ENCODE measurements around the gene HTR3A. TPM values are rescaled to one million over a fixed set of nuclear protein-coding genes. Genes with fewer than 3 reads are reported as not detected.
A peak's percentile ranks its signal among the peaks of the same experiment; 100 is the strongest.

Gene HTR3A
- total RNA-seq, 3 donors from 2014 or later (not counting 1 experiment from before 2014, with no cell fraction given), result not detected

DNA sequence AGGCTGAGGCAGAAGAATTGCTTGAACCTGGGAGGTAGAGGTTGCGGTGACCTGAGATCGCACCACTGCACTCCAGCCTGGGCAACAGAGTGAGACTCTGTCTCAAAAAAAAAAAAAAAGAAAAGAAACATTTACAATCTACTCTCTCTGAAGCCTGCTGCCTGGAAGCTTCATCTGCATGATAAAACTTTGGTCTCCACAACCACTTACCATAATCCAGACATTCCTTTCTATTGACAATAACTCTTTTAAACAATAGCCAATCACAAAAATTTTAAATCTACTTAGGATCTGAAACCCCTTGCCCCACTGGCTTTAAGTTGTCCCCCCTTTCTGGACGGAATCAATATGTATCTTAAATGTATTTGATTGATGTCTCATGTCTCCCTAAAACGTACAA is 25.0 kb upstream of the HTR3A start:
- Histone ChIP-seq H3K9me3 (ENCODE audit: control insufficient read depth, insufficient read depth, low read length) (no peaks in the 10 kb centered on the region), H3K36me3 (ENCODE audit: control insufficient read depth, insufficient read depth, low read length) (no peaks in the 10 kb centered on the region), H3K4me3 (ENCODE audit: low read length) (no peak overlapping the region), H3K27me3 (ENCODE audit: control insufficient read depth, insufficient read depth, low read length) (no peaks in the 10 kb centered on the region), H3K27ac (ENCODE audit: low read length) (no peak overlapping the region), H3K4me1 (ENCODE audit: control insufficient read depth, insufficient read depth, low read length) (peaks cover 3% of the 10 kb centered on the region)
- Mint-ChIP-seq H3K27ac (no peak overlapping the region), H3K4me3 (no peak overlapping the region), H3K27me3 (ENCODE audit: low read depth in 2 of 2) (peaks cover 25 to 36% of the 10 kb centered on the region in 2 donors), H3K9me3 (no peaks in the 10 kb centered on the region), H3K36me3 (no peaks in the 10 kb centered on the region), H3K4me1 (no peaks in the 10 kb centered on the region)
- 83% methylated on average over 4 of the region's 4 CpGs for WGBS (ENCODE audit: insufficient coverage)
- ATAC-seq (no peak), DNase-seq (no peak)
- TF ChIP-seq, protein P1, sequence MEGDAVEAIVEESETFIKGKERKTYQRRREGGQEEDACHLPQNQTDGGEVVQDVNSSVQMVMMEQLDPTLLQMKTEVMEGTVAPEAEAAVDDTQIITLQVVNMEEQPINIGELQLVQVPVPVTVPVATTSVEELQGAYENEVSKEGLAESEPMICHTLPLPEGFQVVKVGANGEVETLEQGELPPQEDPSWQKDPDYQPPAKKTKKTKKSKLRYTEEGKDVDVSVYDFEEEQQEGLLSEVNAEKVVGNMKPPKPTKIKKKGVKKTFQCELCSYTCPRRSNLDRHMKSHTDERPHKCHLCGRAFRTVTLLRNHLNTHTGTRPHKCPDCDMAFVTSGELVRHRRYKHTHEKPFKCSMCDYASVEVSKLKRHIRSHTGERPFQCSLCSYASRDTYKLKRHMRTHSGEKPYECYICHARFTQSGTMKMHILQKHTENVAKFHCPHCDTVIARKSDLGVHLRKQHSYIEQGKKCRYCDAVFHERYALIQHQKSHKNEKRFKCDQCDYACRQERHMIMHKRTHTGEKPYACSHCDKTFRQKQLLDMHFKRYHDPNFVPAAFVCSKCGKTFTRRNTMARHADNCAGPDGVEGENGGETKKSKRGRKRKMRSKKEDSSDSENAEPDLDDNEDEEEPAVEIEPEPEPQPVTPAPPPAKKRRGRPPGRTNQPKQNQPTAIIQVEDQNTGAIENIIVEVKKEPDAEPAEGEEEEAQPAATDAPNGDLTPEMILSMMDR (IDR thresholded peaks at IDR 0.05), result no peak
- intact Hi-C loops (cut with micrococcal nuclease), result no loop called here

DNA sequence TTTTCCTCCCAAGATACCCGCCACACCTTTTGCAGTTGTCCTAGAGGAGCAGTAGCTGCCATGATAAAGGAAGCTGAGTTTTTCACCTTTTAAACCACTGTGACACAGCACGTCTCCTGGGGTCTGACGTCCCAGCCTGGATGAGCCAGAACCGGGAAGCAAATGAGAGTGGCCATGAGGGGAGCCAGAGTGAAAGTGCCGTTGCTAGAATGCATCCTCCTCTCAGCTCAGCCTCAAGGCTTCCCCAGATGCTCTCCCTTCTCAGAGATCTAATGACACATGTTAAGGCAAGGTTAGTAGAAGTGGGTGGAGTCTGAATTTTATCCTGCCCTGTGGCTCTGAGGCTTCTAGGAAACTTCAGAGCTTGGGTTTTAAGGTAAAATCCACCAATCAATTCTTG is 23.4 kb upstream of the HTR3A start:
- Histone ChIP-seq H3K4me3 (ENCODE audit: low read length) (no peak overlapping the region), H3K27me3 (ENCODE audit: control insufficient read depth, insufficient read depth, low read length) (no peaks in the 10 kb centered on the region), H3K27ac (ENCODE audit: low read length) (no peak overlapping the region), H3K36me3 (ENCODE audit: control insufficient read depth, insufficient read depth, low read length) (no peaks in the 10 kb centered on the region), H3K9me3 (ENCODE audit: control insufficient read depth, insufficient read depth, low read length) (no peaks in the 10 kb centered on the region), H3K4me1 (ENCODE audit: control insufficient read depth, insufficient read depth, low read length) (peaks cover 3% of the 10 kb centered on the region)
- no peak overlapping the region for H3K27ac Mint-ChIP-seq
- no peak for DNase-seq
- no peaks in the 10 kb centered on the region for H3K4me1 Mint-ChIP-seq
- H3K9me3 Mint-ChIP-seq, result no peaks in the 10 kb centered on the region
- no peak for ATAC-seq
- peaks cover 25 to 34% of the 10 kb centered on the region in 2 donors for H3K27me3 Mint-ChIP-seq (ENCODE audit: low read depth in 2 of 2)
- WGBS (ENCODE audit: insufficient coverage), result 81% methylated on average over 4 of the region's 5 CpGs
- no peaks in the 10 kb centered on the region for H3K36me3 Mint-ChIP-seq
- no peak overlapping the region for H3K4me3 Mint-ChIP-seq
- intact Hi-C loops (cut with micrococcal nuclease), result no loop called here
- TF ChIP-seq, protein P1 (IDR thresholded peaks at IDR 0.05), result no peak

DNA sequence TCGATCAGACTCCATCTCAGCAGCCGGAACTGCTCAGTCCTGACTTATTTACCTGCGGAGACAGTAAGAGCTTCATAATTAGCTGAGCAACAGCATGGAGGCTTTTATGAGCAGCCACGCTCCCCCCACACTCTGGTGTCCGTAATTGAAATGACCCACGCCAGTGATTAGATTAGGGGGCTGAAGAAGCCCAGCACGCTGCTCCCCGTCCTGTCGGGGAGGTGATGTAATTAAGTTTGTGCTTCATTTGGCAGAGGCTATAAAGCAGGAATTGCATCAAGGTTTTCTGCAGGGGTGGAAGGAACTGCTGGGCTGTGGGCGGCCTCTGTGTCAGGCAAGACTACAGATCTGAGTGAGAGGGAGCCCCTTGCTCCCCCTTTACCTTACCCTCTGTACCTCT is 22.8 kb upstream of the HTR3A start:
- no peaks in the 10 kb centered on the region for H3K27me3 ChIP-seq (ENCODE audit: control insufficient read depth, insufficient read depth, low read length)
- no peaks in the 10 kb centered on the region for H3K4me1 Mint-ChIP-seq
- no peaks in the 10 kb centered on the region for H3K9me3 ChIP-seq (ENCODE audit: control insufficient read depth, insufficient read depth, low read length)
- intact Hi-C loops (cut with micrococcal nuclease), result no loop called here
- H3K27me3 Mint-ChIP-seq (ENCODE audit: low read depth in 2 of 2), result peaks cover 25 to 30% of the 10 kb centered on the region in 2 donors
- H3K4me1 ChIP-seq (ENCODE audit: control insufficient read depth, insufficient read depth, low read length), result peaks cover 3% of the 10 kb centered on the region
- H3K36me3 Mint-ChIP-seq, result no peaks in the 10 kb centered on the region
- TF ChIP-seq, protein P1 (IDR thresholded peaks at IDR 0.05), result no peak
- no peak overlapping the region for H3K27ac ChIP-seq (ENCODE audit: low read length)
- DNase-seq (no peak), ATAC-seq (peak in 1 of 3 donors; percentile 32)
- H3K4me3 ChIP-seq (ENCODE audit: low read length), result no peak overlapping the region
- H3K9me3 Mint-ChIP-seq, result no peaks in the 10 kb centered on the region
- 81% methylated on average over 9 of the region's 10 CpGs for WGBS (ENCODE audit: insufficient coverage)
- no peak overlapping the region for H3K27ac Mint-ChIP-seq
- H3K36me3 ChIP-seq (ENCODE audit: control insufficient read depth, insufficient read depth, low read length), result no peaks in the 10 kb centered on the region
- H3K4me3 Mint-ChIP-seq, result no peak overlapping the region

DNA sequence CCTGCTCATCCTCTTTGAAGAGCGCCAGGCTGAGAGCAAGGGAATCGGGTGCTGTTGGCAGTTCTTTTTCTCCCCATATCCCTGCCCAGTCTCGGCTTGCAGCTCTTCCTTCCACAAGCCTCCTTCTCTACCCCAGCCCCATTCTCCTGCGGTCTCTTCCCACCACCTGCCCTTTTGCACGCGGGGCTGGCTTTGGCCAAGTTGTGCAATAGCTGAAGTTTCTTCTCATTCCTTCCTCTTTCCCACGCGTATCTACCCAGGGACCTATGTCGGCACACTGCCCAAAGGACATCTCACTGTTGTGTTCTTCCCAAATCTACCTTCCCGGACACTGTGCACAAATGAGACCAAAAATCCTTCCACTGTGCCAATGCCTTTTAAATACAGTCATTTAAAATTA is 22.3 kb upstream of the HTR3A start:
- intact Hi-C loops (cut with micrococcal nuclease), result no loop called here
- Mint-ChIP-seq H3K36me3 (no peaks in the 10 kb centered on the region), H3K27ac (no peak overlapping the region), H3K9me3 (no peaks in the 10 kb centered on the region), H3K4me1 (no peaks in the 10 kb centered on the region), H3K27me3 (ENCODE audit: low read depth in 2 of 2) (peaks cover 25 to 30% of the 10 kb centered on the region in 2 donors), H3K4me3 (no peak overlapping the region)
- Histone ChIP-seq H3K36me3 (ENCODE audit: control insufficient read depth, insufficient read depth, low read length) (no peaks in the 10 kb centered on the region), H3K27me3 (ENCODE audit: control insufficient read depth, insufficient read depth, low read length) (no peaks in the 10 kb centered on the region), H3K27ac (ENCODE audit: low read length) (no peak overlapping the region), H3K4me3 (ENCODE audit: low read length) (no peak overlapping the region), H3K4me1 (ENCODE audit: control insufficient read depth, insufficient read depth, low read length) (no peaks in the 10 kb centered on the region), H3K9me3 (ENCODE audit: control insufficient read depth, insufficient read depth, low read length) (no peaks in the 10 kb centered on the region)
- no peak for DNase-seq
- TF ChIP-seq, protein P1 (IDR thresholded peaks at IDR 0.05), result no peak
- WGBS (ENCODE audit: insufficient coverage), result 47% methylated on average over 10 of the region's 10 CpGs
- ATAC-seq, result peak in 1 of 3 donors; percentile 17

Data from natural killer cell (primary cell).